GM12874 (cell line): Measurements from ENCODE around the gene CCDC116.

Experiments used
- TF ChIP-seq, protein P1 (sequence below): IDR thresholded peaks from 2 replicates; pipeline ENCODE4 v1.5.1; 2011; ENCODE audit warnings: low read depth, mild to moderate bottlenecking, control low read depth, low read length, moderate library complexity; ENCODE audit not compliant: insufficient read depth

CCDC116 gene

DNA sequence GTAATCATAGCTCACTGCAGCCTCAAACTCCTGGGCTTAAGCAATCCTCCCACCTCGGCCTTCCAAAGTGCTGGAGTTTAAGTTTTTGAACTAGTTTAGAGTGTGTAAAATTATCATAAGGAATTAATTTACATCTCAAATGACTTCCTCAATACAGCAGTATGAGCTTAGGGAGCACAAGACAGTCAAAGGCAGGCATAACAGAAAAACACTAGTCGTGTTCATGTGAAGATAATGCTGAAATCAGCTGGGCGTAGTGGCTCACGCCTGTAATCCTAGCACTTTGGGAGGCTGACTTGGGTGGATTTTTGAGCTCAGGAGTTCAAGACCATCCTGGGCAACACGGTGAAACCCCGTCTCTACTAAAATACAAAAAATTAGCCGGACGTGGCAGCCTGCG, 28.6 kb upstream of the CCDC116 start:
- TF ChIP-seq, protein P1, sequence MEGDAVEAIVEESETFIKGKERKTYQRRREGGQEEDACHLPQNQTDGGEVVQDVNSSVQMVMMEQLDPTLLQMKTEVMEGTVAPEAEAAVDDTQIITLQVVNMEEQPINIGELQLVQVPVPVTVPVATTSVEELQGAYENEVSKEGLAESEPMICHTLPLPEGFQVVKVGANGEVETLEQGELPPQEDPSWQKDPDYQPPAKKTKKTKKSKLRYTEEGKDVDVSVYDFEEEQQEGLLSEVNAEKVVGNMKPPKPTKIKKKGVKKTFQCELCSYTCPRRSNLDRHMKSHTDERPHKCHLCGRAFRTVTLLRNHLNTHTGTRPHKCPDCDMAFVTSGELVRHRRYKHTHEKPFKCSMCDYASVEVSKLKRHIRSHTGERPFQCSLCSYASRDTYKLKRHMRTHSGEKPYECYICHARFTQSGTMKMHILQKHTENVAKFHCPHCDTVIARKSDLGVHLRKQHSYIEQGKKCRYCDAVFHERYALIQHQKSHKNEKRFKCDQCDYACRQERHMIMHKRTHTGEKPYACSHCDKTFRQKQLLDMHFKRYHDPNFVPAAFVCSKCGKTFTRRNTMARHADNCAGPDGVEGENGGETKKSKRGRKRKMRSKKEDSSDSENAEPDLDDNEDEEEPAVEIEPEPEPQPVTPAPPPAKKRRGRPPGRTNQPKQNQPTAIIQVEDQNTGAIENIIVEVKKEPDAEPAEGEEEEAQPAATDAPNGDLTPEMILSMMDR = no peak

- TF ChIP-seq, protein P1 = no peak
Measured at GRCh38 chr22:21605887-21606564, 26.5 kb upstream of the CCDC116 start.

GRCh38 chr22:21606775-21607174, 25.8 kb upstream of the CCDC116 start:
- TF ChIP-seq, protein P1 = no peak

DNA sequence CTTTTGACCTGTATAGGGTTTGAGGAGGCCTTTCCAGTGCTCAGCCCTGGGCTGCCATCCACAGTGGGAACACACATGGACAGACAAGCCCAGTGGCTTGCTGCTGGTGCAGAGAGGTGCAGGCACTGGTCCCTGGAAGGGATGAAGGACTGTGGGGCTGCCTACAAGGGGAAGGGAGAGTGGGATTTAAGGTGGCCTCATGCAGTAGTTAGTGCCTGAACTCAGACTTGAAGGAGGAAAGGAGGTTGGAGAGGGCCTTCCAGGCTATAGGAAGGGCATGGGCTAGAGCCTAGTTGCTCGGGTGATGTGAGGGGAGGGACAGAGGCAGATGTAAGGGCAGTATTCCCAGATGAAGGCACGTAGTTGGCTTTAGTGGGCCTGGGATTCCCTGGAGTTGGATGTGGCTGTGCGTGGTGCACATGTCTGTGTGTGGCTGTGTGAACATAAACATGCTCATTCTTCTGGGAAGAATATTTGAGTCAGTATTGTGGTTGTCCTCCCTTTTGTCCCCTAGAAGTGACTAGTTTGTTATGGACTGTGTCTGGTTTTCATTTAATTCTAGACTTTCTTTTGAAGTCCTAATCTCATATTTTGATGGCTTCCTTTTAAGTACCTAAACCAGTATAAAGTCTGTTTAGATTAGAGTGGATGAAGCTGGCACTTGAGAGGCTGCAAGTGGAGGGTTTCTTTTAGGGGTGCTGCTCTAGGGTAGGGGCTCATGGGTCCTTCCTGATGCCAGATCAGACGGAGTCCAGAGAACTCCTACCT, 21.2 kb upstream of the CCDC116 start:
- TF ChIP-seq, protein P1 = no peak

- TF ChIP-seq, protein P1 = no peak
Measured at GRCh38 chr22:21612858-21613257, 19.7 kb upstream of the CCDC116 start.

DNA sequence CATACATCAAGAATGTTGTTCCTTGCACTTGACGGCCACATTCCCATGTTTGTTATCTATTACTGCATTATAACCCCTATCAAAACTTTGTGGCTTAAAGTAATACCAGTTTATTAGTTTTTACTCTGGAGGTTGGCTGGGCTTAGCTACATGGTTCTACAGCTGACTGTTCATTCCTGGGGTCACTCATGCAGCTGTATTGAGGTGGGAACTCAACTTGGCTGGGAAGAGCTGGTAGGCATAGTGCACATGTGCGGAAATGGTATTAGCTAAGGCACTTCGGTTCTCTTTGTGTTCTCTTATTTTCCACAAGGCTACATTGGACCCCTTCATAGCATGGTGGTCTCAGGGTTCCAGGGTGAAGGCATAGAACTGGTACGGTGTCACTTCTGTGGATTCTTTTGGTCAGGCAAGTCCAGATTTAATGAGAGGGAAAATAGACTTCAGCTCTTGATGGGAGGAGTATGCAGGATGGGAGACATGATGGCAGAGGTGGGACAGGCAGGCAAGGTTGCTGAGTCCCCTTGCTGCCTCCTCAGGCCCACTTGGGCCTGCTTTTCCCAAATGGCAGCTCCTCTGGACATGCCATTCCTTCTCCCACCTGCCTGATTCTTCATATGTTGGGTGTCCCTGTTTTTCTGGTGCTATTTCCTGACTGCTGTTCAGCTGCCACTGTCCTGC, 18.9 kb upstream of the CCDC116 start:
- TF ChIP-seq, protein P1 = no peak

DNA sequence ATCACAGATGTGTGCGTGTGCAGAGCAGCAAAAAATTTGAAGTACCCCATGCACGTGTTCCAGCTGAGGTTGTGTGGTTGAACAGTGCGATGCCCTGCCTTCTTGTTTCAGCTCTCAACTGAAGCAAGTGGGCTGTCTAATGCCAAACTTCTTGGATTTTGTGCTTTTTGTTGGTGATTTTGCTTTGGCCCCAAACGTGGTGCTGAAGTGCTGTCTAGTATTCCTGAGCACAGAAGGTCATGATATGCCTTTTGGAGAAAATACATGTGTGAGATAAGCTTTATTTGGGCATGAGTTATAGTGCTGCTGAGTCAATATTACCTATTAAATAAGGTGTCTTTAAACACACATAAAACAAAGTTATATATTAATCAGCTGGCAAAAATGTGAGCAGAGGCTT, 16.8 kb upstream of the CCDC116 start:
- TF ChIP-seq, protein P1 = no peak
